GM12892 (cell line): Measurements from ENCODE around the gene MYRFL.

Source experiments
- POLR2A ChIP-seq: IDR thresholded peaks from 2 replicates; pipeline ENCODE4 v1.6.1; 2011; ENCODE audit warnings: low read depth, low read length, control low read depth
- POLR2AphosphoS5 ChIP-seq: IDR thresholded peaks from 2 replicates; pipeline ENCODE4 v1.6.1; 2011; ENCODE audit warnings: low read depth, low read length, control low read depth

DNA sequence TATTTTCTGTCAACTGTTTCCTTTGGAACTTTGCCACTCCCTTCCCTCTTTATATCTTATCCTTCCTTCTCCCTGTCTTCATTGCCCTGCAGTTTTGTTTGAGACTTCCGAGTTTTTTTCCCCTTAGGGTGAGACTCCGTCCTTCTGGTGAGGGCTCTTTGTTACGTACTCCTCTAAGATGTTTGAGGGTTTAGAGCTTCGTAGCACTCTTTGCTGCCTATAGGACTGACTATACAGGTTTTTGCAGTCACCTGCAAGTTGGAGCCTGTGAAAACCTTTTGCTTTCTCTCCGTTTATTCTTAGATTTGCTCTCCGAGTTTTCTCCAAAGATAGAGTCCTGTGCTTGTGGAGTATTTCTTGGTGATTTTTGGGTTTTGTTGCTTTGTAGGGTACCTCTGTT is 41.7 kb upstream of the MYRFL start:
- TF ChIP-seq POLR2A (no peak), POLR2AphosphoS5 (no peak)
